ENCODE measurements around the gene NLRX1.
"Not testable (repeated sequence)": the region's sequence is repeated elsewhere in the genome, so short reads cannot be mapped to it uniquely, and the experiment has no call there.

Gene NLRX1

DNA sequence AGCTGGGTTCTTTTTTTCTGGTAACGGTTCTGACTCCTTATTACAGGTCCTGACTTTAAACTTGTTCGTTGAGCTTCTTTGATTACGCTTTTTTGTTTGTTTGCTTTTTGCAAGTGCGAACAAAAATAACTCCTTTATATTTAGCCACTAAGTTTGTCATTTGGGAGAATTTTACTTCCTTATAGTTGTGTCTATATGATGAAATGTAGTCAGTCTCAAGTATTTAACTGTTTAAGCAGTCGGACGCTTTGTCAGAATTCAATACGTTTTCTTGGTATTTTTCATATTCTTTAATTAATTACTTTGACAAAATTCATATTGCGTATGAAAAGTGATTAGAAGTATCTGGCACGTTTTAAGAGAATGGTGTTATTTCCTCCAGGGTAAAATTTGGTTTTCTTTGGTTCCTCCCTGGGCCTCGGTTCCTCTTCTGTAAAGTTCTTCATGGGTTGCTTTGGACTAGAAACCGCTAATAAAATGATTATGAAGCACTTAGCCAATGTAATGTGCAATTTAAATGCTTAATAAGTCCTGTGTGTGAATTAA is 39.0 kb downstream of the NLRX1 start:
- no peak for DNase-seq (ENCODE audit: low read depth in 2 of 2)

DNA sequence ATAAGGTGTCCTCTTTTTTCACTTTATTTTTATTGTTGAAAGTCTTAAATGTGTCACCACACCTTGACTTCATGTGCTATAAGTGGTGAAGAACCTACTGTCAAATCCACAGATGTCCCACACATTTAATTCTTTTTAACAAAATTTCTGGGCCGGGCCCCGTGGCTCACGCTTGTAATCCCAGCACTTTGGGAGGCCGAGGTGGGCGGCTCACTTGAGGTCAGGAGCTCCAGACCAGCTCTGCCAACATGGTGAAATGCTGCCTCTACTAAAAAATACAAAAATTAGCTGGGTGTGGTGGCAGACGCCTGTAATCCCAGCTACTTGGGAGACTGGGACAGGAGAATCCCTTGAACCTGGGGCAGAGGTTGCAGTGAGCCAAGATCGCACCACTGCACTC is 40.7 kb downstream of the NLRX1 start:
- DNase-seq (ENCODE audit: low read depth in 2 of 2) = no peak

DNA sequence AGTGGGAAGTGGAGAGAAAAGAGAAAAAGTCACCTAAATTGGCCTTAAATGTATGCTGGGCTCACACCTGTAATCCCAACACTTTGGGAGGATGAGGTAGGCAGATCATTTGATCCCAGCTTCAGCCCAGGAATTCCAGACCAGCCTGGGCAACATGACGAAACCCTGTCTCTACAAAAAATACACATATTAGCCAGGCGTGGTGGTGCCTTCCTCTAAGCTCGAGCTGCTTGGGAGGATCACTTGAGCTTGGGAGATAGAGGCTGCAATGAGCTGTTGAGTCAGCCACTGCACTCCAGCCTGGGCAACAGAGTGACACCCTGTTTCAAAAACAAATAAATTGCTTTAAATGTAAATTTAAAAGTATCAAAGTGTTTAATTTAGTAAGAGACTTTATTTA is 41.5 kb downstream of the NLRX1 start:
- no peak for DNase-seq (ENCODE audit: low read depth in 2 of 2)

DNA sequence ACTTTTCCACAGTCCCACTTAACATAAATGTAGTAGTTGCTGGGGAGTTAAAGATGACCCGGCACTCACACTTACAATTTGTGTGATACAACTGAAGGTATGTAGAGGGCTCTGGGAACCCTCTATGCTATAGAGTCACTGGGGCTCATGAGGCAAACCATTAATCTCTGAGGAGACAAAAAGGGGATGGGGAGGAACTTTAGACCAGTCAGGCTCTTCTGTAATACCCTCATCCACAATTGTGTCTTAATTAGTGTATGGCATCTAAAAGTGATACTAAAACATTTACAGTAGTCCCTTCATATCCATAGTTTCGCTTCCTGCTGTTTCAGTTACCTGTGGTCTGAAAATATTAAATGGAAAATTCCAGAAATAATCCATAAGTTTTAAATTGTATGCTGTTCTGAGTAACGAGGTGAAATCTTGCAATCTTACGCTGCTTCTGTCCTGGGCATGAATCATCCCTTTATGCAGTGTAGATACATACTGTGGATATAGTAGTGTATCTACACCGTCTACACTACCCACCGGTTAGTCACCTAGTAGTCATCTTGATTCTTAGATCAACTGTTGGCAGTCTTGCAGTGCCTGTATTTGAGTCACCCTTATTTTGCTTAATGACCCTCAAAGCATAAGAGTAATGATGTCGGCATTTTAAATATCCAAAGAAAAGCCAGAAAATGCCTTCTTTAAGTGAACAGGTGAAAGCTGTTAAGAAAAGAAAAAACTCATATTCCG is 49.8 kb downstream of the NLRX1 start:
- no peak for DNase-seq (ENCODE audit: low read depth in 2 of 2)

DNA sequence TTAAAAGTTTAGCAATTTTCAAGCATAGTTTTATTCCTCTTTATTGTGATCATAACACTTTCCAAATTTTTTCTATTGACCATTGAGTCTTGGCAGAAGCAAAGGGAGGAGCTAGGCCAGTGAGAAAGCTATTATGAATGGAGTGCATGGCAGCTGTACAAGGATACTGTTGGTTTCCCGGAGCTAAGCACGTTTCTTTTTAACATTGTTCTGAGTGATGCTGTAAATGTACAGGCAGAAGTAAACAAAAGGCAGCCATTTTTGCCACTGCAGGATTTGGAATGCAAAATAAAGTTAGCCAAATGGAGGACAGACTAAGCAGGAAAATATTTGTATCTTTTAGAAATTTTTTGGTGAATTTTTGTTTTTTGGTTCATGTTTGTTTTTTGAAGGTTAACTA is 53.8 kb downstream of the NLRX1 start:
- no peak for DNase-seq (ENCODE audit: low read depth in 2 of 2)

DNA sequence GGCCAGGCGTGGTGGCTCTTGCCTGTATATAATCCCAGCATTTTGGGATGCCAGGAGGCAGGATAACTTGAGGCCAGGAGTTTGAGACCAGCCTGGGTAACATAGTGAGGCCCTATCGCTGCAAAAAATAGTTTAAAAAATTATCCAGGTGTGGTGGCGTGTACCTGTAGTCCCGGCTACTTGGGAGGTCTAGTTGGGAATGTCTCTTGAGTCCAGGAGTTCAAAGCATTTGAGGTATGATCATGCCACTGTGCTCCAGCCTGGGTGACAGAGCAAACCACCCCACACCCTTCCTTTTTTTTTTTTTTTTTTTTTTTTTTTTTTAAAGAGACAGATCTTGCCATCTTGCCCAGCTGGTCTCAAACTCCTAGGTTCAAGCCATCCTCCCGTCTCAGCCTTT is 54.4 kb downstream of the NLRX1 start:
- DNase-seq (ENCODE audit: low read depth in 2 of 2) = no peak

DNA sequence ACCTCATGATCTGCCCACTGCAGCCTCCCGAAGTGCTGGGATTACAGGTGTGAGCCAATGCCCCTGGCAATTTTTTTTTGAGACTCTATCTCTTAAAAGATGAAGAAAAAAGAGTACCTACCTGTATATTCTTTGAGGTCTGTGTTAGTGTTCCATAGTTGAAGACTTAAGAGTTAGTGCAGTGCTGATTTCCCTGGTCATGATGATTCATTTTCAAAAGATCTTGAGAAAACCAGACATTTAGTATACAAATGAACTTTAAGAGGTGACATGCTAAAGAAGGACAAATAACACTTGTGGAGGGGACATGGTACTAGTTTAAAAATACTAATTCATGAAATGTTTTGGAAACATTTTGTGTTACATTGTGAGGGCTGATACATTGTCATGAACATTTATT is 55.3 kb downstream of the NLRX1 start:
- no peak for DNase-seq (ENCODE audit: low read depth in 2 of 2)

DNA sequence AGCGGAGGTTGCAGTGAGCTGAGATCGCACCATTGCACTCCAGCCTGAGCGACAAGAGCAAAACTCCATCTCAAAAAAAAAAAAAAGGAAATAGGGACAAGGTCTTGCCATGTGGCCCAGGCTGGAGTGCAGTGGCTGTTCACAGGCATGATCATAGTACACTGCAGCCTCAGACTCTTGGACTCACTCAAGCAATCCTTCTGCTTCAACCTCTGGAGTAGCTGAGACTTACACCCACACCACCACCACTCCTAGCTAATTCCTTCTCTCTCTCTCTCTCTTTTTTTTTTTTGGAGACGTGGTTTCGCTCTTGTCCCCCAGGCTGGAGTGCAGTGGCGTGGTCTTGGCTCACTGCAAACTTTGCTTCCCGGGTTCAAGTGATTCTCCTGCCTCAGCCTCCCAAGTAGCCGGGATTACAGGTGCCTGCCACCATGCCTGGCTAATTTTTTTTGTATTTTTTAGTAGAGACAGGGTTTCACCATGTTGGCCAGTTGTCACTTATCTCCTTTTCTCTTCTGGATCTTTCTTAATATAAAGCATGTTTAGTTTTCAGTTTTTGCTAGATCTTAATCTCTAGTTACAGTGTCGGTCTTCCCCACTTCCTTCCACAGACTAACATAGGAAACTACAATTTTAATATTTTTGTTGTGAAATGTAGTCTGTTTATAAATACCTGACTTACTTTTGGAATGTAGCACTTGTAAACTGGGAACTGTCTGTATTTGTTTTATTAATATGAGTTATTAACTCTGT is 60.2 kb downstream of the NLRX1 start:
- not testable (repeated sequence) for DNase-seq (ENCODE audit: low read depth in 2 of 2)

DNA sequence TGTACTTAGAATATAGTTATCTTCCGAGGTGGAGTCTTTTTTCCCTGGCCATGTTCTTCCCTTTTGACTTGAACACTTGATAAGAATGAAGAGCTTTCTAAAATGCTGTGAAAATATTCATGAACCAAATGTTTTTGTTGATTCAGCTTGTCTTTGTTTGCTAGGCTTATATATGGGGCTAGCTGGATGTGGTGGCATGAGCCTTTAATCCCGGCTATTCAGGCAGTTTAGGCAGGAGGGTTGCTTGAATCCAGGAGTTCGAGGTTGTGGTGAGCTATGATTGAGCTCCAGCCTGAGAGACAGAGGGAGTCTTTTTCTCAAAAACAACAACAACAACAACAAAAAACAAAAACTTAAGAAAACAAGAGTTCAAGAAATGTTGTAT is 60.8 kb downstream of the NLRX1 start:
- DNase-seq (ENCODE audit: low read depth in 2 of 2) = no peak

DNA sequence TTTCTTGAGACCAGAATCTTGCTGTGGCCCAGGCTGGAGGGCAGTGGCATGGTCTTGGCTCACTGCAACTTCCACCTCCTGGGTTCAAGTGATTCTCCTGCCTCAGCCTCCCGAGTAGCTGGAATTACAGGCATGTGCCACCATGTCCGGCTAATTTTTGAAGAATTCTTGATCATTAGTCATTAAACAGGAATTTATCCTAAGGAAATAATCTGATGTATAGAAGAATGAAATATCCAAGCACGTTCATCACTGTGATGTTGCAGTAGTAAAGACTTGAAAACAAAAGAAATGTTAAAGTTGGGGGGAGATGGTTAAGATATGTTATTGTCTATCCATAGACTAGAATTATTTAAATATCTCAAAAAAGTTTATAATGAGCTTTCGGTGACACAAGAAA is 61.2 kb downstream of the NLRX1 start:
- DNase-seq (ENCODE audit: low read depth in 2 of 2) = no peak

Data from activated CD4-positive, alpha-beta T cell treated with anti-CD3 and anti-CD28 coated beads for 24 hours (primary cell).